ENCODE measurements around the gene TXNL4B.
A peak's percentile ranks its signal among the peaks of the same experiment; 100 is the strongest.
"Not testable (repeated sequence)": the region's sequence is repeated elsewhere in the genome, so short reads cannot be mapped to it uniquely, and the experiment has no call there.

TXNL4B gene

GRCh38 chr16:72111657-72112451, 18.4 kb upstream of the TXNL4B start:
- no peak for DNase-seq

- no peak for DNase-seq
These were observed 17.5 kb upstream of the TXNL4B start for GRCh38 chr16:72110662-72111615.

GRCh38 chr16:72109966-72110530, 16.6 kb upstream of the TXNL4B start:
- no peak for DNase-seq

GRCh38 chr16:72109300-72109699, 15.9 kb upstream of the TXNL4B start:
- no peak for DNase-seq

GRCh38 chr16:72108353-72109102, 15.1 kb upstream of the TXNL4B start:
- DNase-seq, result no peak

- DNase-seq, result no peak
These were observed 14.0 kb upstream of the TXNL4B start for GRCh38 chr16:72107371-72107770.

GRCh38 chr16:72105978-72106377, 12.6 kb upstream of the TXNL4B start:
- no peak for DNase-seq

- DNase-seq, result no peak
These were observed 11.5 kb upstream of the TXNL4B start for GRCh38 chr16:72104905-72105304.

GRCh38 chr16:72101195-72101594, 7.8 kb upstream of the TXNL4B start:
- DNase-seq, result no peak

- peak; percentile 15 for DNase-seq
These were observed 6.0 kb upstream of the TXNL4B start for GRCh38 chr16:72099377-72099818.

- DNase-seq, result no peak
These were observed 5.5 kb upstream of the TXNL4B start for GRCh38 chr16:72098936-72099335.

GRCh38 chr16:72094266-72094610, 818 bp upstream of the TXNL4B start:
- DNase-seq, result no peak

GRCh38 chr16:72092832-72093447, 480 bp downstream of the TXNL4B start:
- no peak for DNase-seq

GRCh38 chr16:72091217-72091616, 2.2 kb downstream of the TXNL4B start:
- no peak for DNase-seq

GRCh38 chr16:72085002-72085401, 8.4 kb downstream of the TXNL4B start:
- no peak for DNase-seq

GRCh38 chr16:72084445-72084844, 9.0 kb downstream of the TXNL4B start:
- no peak for DNase-seq

- DNase-seq, result no peak
These were observed 9.5 kb downstream of the TXNL4B start for GRCh38 chr16:72083778-72084404.

GRCh38 chr16:72076991-72077706, 16.3 kb downstream of the TXNL4B start:
- not testable (repeated sequence) for DNase-seq

GRCh38 chr16:72075067-72075466, 18.4 kb downstream of the TXNL4B start:
- not testable (repeated sequence) for DNase-seq

- DNase-seq, result no peak
These were observed 19.7 kb downstream of the TXNL4B start for GRCh38 chr16:72073560-72074230.
